Endothelial cell of umbilical vein (primary cell): ENCODE measurements around the gene CHMP1A.

ENCODE experiments used
- CTCF ChIP-seq, 2 donors: IDR thresholded peaks; 1 replicate in 1 of 2; 2 replicates in 1 of 2; pipeline ENCODE4 v1.5.1; 2011; ENCODE audit warnings: low read length in 2 of 2, mild to moderate bottlenecking in 2 of 2, moderate library complexity in 2 of 2, control low read depth in 1 of 2, inconsistent platforms in 1 of 2, low read depth in 1 of 2; ENCODE audit not compliant: insufficient read depth in 1 of 2; ENCODE audit errors: extremely low read depth in 1 of 2
- EZH2 ChIP-seq: IDR thresholded peaks from 2 replicates; pipeline ENCODE4 v1.6.1; 2012; ENCODE audit warnings: borderline replicate concordance, low read depth, mild to moderate bottlenecking, moderate library complexity, low read length, inconsistent platforms; ENCODE audit not compliant: severe bottlenecking

- TF ChIP-seq CTCF (IDR thresholded peaks at IDR 0.05; ENCODE audit: extremely low read depth in 1 of 2, insufficient read depth in 1 of 2, low read depth in 1 of 2, low read length in 2 of 2) (no peak), EZH2 (no peak)
Observed at GRCh38 chr16:89670496-89671431, 13.3 kb upstream of the CHMP1A start.
